Dendritic cell treated with granulocyte-macrophage colony-stimulating factor and Interleukin-4, amounts not matched to agents 40 ng/mL and 50 ng/mL, for 4 days (primary cell): ENCODE measurements around the gene ZNF550.
"Not testable (repeated sequence)": the region's sequence is repeated elsewhere in the genome, so short reads cannot be mapped to it uniquely, and the experiment has no call there.

Experiments
- H3K27ac Mint-ChIP-seq: one replicate; pipeline ENCODE4 v1.8.0; 2022; ENCODE audit warnings: mild to moderate bottlenecking, mixed read lengths
- H3K27me3 Mint-ChIP-seq: one replicate; pipeline ENCODE4 v1.8.0; 2022; ENCODE audit warnings: mild to moderate bottlenecking, mixed read lengths
- H3K36me3 Mint-ChIP-seq: one replicate; pipeline ENCODE4 v1.8.0; 2022; ENCODE audit warnings: low read depth, mixed read lengths
- H3K4me1 Mint-ChIP-seq: one replicate; pipeline ENCODE4 v1.8.0; 2022; ENCODE audit warnings: low read depth, mixed read lengths
- H3K4me3 Mint-ChIP-seq: one replicate; pipeline ENCODE4 v1.8.0; 2022; ENCODE audit warnings: mild to moderate bottlenecking, moderate library complexity, mixed read lengths
- H3K9me3 Mint-ChIP-seq: one replicate; pipeline ENCODE4 v1.8.0; 2022; ENCODE audit warnings: mixed read lengths
- intact Hi-C: fragments of 100-400 bp; cut with micrococcal nuclease; formaldehyde crosslinking; loops from one replicate; pipeline ENCODE4 v1.15.0; 2022

Gene ZNF550

GRCh38 chr19:57563547-57563946 is 3.9 kb upstream of the ZNF550 start:
- H3K9me3 Mint-ChIP-seq, result peaks cover 80% of the 10 kb centered on the region
- no peak overlapping the region for H3K27ac Mint-ChIP-seq
- H3K4me3 Mint-ChIP-seq, result no peak overlapping the region
- peaks cover 16% of the 10 kb centered on the region for H3K4me1 Mint-ChIP-seq
- intact Hi-C loops, result no loop called here
- peaks cover 13% of the 10 kb centered on the region for H3K27me3 Mint-ChIP-seq
- peaks cover 21% of the 10 kb centered on the region for H3K36me3 Mint-ChIP-seq

- Mint-ChIP-seq H3K4me3 (peak overlapping the region; percentile 92), H3K9me3 (peaks cover 80% of the 10 kb centered on the region)
- intact Hi-C loops, result no loop called here
Measured at GRCh38 chr19:57560049-57560491, 407 bp upstream of the ZNF550 start.

GRCh38 chr19:57559008-57559403 is 657 bp downstream of the ZNF550 start:
- peak overlapping the region; percentile 92 for H3K4me3 Mint-ChIP-seq
- peak overlapping the region; percentile 91 for H3K27ac Mint-ChIP-seq
- peaks cover 80% of the 10 kb centered on the region for H3K9me3 Mint-ChIP-seq
- intact Hi-C loops, result loop anchor here (2.0 kb wide), 2 partner anchors 32 to 74 kb away; partner anchors contain the start of genes ZNF211 and ZNF549
- H3K27me3 Mint-ChIP-seq, result peaks cover 13% of the 10 kb centered on the region
- H3K36me3 Mint-ChIP-seq, result peaks cover 57% of the 10 kb centered on the region
- peaks cover 23% of the 10 kb centered on the region for H3K4me1 Mint-ChIP-seq

More at GRCh38 chr19:57560049-57560491, 407 bp upstream of the ZNF550 start:
- peaks cover 47% of the 10 kb centered on the region for H3K36me3 Mint-ChIP-seq
- H3K27me3 Mint-ChIP-seq, result peaks cover 13% of the 10 kb centered on the region
- H3K27ac Mint-ChIP-seq, result peak overlapping the region; percentile 91
- H3K4me1 Mint-ChIP-seq, result peaks cover 23% of the 10 kb centered on the region

GRCh38 chr19:57558525-57558924 is 1.1 kb downstream of the ZNF550 start:
- intact Hi-C loops, result loop anchor here (2.0 kb wide), 2 partner anchors 32 to 74 kb away; partner anchors contain the start of genes ZNF211 and ZNF549
- Mint-ChIP-seq H3K4me1 (peaks cover 23% of the 10 kb centered on the region), H3K27me3 (peaks cover 13% of the 10 kb centered on the region), H3K36me3 (peaks cover 62% of the 10 kb centered on the region), H3K27ac (peak overlapping the region; percentile 91), H3K4me3 (peak overlapping the region; percentile 92), H3K9me3 (peaks cover 80% of the 10 kb centered on the region)

GRCh38 chr19:57557659-57558058 is 2.0 kb downstream of the ZNF550 start:
- no peak overlapping the region for H3K4me3 Mint-ChIP-seq
- peaks cover 71% of the 10 kb centered on the region for H3K36me3 Mint-ChIP-seq
- H3K9me3 Mint-ChIP-seq, result peaks cover 81% of the 10 kb centered on the region
- H3K27ac Mint-ChIP-seq, result no peak overlapping the region
- H3K27me3 Mint-ChIP-seq, result peaks cover 13% of the 10 kb centered on the region
- intact Hi-C loops, result loop anchor here (2.0 kb wide), 2 partner anchors 31 to 75 kb away; partner anchors contain the start of genes ZNF211 and ZNF549
- peaks cover 23% of the 10 kb centered on the region for H3K4me1 Mint-ChIP-seq

GRCh38 chr19:57552432-57552831 is 7.2 kb downstream of the ZNF550 start:
- no peaks in the 10 kb centered on the region for H3K4me1 Mint-ChIP-seq
- no peak overlapping the region for H3K27ac Mint-ChIP-seq
- peaks cover 99% of the 10 kb centered on the region for H3K36me3 Mint-ChIP-seq
- no peaks in the 10 kb centered on the region for H3K27me3 Mint-ChIP-seq
- no peak overlapping the region for H3K4me3 Mint-ChIP-seq
- peaks cover 98% of the 10 kb centered on the region for H3K9me3 Mint-ChIP-seq
- intact Hi-C loops, result no loop called here

DNA sequence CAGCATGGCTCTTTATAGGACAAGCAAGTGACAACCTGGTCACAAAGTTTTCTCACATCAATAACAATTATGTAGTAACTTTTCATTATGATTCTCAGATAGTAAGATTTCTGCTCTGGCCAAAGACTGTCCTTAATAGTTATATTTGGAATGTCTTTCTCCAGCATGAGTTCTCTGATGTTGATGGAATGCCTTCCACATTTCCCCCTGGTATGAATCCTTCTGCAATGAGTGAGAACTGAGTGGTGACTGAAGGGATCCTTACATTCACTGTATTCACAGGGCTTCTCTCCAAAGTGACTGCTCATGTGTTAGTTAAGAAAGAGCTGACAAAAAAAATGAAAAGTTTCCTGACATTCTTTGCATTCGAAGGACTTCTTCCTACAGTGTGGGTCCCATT is 13.2 kb downstream of the ZNF550 start:
- Mint-ChIP-seq H3K36me3 (peaks cover 97% of the 10 kb centered on the region), H3K27me3 (no peaks in the 10 kb centered on the region), H3K4me1 (no peaks in the 10 kb centered on the region), H3K9me3 (peaks cover 98% of the 10 kb centered on the region), H3K27ac (no peak overlapping the region), H3K4me3 (no peak overlapping the region)
- intact Hi-C loops, result no loop called here

DNA sequence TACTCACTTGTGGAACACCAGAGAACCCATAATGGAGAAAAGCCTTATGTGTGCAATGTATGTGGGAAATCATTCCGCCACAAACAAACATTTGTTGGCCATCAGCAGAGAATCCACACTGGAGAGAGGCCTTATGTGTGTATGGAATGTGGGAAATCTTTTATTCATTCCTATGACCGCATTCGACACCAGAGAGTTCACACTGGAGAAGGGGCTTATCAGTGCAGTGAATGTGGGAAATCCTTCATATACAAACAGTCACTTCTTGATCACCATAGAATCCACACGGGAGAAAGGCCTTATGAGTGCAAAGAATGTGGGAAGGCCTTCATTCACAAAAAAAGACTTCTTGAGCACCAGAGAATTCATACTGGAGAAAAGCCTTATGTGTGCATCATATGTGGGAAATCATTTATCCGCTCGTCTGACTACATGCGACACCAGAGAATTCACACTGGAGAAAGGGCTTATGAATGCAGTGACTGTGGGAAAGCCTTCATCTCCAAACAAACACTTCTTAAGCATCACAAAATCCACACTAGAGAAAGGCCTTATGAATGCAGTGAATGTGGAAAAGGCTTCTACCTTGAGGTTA is 21.6 kb downstream of the ZNF550 start:
- H3K27me3 Mint-ChIP-seq, result no peaks in the 10 kb centered on the region
- H3K27ac Mint-ChIP-seq, result no peak overlapping the region
- peaks cover 100% of the 10 kb centered on the region for H3K9me3 Mint-ChIP-seq
- intact Hi-C loops, result no loop called here
- H3K36me3 Mint-ChIP-seq, result peaks cover 100% of the 10 kb centered on the region
- H3K4me3 Mint-ChIP-seq, result no peak overlapping the region
- H3K4me1 Mint-ChIP-seq, result no peaks in the 10 kb centered on the region

DNA sequence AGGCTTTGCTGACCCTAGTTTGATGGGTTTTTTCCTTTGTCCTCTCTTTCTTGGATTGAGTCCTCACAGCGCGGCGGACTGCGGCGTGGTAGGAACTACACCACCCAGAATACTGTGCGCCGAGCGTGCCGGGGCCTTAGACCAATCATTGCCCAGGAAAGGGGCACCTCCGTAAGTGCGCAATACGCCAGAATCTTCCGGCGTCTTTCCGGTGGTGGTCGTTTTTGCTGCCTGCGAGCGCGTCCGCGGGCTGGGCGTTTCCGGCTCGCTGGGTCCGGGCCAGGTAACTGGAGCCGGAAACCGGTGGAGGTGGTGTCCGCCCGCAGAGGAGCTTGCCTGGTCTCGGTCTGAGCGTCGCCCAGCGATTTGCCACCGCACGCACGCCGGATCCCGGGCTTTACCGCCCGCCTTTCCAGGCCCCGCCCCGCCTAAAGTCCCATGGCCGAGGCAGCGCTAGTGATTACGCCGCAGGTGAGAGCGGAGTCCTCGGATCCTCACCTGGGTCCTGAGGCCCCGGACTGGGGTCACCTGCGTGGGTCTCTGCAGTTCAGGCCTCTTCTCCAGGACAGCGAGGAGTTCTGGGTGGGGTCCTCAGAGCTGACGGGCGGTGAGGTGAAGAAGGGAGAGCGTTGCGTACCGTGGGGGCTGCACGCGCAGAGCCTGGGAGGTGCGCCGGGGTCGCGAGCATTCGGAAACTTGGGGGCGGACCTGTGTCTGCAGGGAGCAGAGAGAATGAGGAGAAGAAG is 32.4 kb downstream of the ZNF550 start, which contains the start of gene ZNF549:
TSS of gene ZNF549 (plus strand) at position 221 of the 746 bp plus-strand sequence. CDS start at position 439, 218 bp downstream.
- peak within 1 kb of the TSS; percentile 86 for H3K4me3 Mint-ChIP-seq
- H3K27ac Mint-ChIP-seq, result peak within 1 kb of the TSS; percentile 86
- peaks cover 41% of the 10 kb centered on the region for H3K36me3 Mint-ChIP-seq
- peaks cover 13% of the 10 kb centered on the region for H3K4me1 Mint-ChIP-seq
- H3K9me3 Mint-ChIP-seq, result peaks cover 50% of the 10 kb centered on the region
- intact Hi-C loops, result loop anchor here (1.0 to 2.0 kb wide), 3 partner anchors 28 to 51 kb away; partner anchors contain the start of genes ZNF416, ZNF550 and ZNF773
- peaks cover 1% of the 10 kb centered on the region for H3K27me3 Mint-ChIP-seq

DNA sequence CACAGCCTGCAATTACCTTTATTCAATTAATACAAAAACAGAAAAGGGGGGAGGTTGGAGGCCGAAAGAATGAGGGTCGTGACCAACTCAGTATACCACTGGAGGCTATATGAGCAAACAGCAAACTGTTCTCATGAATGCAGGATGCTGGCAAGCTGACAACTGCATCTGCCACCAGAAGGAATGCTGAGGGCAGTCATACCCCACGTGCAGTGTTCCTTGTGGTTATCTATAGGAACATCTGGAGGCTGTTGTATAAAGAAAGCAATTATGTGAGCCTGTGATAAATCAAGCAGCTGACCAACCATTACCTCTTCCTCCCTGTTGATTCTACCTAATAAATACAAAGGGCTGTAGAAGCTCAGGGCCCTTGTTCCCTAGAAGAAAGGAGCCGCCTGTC is 41.6 kb downstream of the ZNF550 start:
- H3K27ac Mint-ChIP-seq, H3K4me3 Mint-ChIP-seq, H3K27me3 Mint-ChIP-seq, intact Hi-C loops, H3K4me1 Mint-ChIP-seq: not testable (repeated sequence)
- Mint-ChIP-seq H3K36me3 (peaks cover 19% of the 10 kb centered on the region), H3K9me3 (peaks cover 85% of the 10 kb centered on the region)

DNA sequence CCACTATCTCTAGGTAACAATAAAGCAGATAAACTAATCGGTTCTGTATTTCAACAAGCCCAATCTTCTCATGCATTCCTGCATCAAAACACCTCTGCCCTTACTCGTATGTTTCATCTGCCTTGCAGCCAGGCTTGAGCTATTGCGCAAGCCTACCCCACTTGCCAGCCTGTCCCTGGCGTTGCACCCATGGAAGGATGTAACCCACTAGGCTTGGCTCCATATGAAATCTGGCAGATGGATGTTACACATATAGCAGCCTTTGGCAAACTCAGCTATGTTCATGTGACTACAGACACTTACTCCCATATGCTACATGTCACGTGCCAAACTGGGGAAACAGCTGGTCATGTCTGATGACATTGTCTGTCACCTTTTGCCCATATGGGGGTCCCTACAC is 44.4 kb downstream of the ZNF550 start:
- H3K9me3 Mint-ChIP-seq, result peaks cover 91% of the 10 kb centered on the region
- intact Hi-C loops, result no loop called here
- peaks cover 23% of the 10 kb centered on the region for H3K36me3 Mint-ChIP-seq
- H3K27me3 Mint-ChIP-seq, result no peaks in the 10 kb centered on the region
- no peak overlapping the region for H3K4me3 Mint-ChIP-seq
- no peaks in the 10 kb centered on the region for H3K4me1 Mint-ChIP-seq
- H3K27ac Mint-ChIP-seq, result no peak overlapping the region

DNA sequence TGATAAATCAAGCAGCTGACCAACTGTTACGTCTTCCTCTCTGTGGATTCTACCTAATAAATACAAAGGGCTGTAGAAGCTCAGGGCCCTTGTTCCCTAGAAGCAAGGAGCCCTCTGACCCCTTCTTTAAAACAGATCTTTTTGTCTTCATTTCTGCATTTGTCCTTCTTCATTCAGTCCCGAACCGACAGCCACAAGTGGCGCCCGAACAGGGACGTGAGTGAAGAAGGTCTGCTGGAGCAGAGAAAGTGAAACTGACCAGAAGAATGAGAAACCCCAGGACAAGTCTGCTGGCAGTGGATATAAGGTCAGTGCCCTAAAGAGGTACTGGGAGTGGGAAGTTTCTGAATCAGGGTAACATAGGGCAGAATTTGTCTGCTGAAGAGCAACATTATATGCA is 46.8 kb downstream of the ZNF550 start:
- H3K4me3 Mint-ChIP-seq, result no peak overlapping the region
- no peak overlapping the region for H3K27ac Mint-ChIP-seq
- H3K9me3 Mint-ChIP-seq, result peaks cover 93% of the 10 kb centered on the region
- peaks cover 32% of the 10 kb centered on the region for H3K36me3 Mint-ChIP-seq
- no peaks in the 10 kb centered on the region for H3K27me3 Mint-ChIP-seq
- H3K4me1 Mint-ChIP-seq, result no peaks in the 10 kb centered on the region
- intact Hi-C loops, result no loop called here

GRCh38 chr19:57511484-57511883 is 48.2 kb downstream of the ZNF550 start:
- intact Hi-C loops, result no loop called here
- Mint-ChIP-seq H3K4me3 (no peak overlapping the region), H3K27me3 (no peaks in the 10 kb centered on the region), H3K27ac (no peak overlapping the region), H3K4me1 (no peaks in the 10 kb centered on the region), H3K36me3 (peaks cover 46% of the 10 kb centered on the region), H3K9me3 (peaks cover 92% of the 10 kb centered on the region)

DNA sequence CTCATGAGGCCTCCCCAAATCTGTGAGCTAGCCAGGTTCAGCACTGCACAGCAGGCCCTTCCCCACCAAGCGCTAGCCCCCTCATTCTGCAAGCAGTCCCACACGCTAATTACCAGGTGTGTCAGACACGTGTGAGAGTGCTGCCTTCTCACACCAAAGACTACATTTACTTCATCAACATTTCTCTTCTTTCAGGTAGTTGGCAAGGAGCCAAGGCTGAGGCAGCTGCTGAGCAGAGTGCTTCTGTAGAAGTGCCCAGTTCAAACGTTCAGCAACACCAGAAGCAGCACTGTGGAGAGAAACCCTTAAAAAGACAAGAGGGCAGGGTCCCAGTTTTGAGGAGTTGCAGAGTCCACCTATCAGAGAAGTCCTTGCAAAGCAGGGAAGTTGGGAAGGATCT is 53.5 kb downstream of the ZNF550 start:
- Mint-ChIP-seq H3K4me1 (peaks cover 1% of the 10 kb centered on the region), H3K4me3 (no peak overlapping the region), H3K9me3 (peaks cover 92% of the 10 kb centered on the region), H3K27ac (no peak overlapping the region), H3K27me3 (no peaks in the 10 kb centered on the region), H3K36me3 (peaks cover 76% of the 10 kb centered on the region)
- intact Hi-C loops, result no loop called here
